OCI-LY1 (cell line): ENCODE measurements around the gene CNNM3.

Experiments
- EZH2 ChIP-seq: fragments of 200-600 bp; sonication (generic), shearing (Covaris generic); IDR thresholded peaks from 2 replicates; pipeline ENCODE4 v1.8.0; 2017; ENCODE audit warnings: borderline replicate concordance, mixed run types, mild to moderate bottlenecking, antibody characterized with exemption, low read length, moderate library complexity, mixed read lengths
- TF ChIP-seq, protein P1 (sequence below): fragments of 200-600 bp; sonication (generic), shearing (Covaris generic); IDR thresholded peaks from 2 replicates; pipeline ENCODE4 v1.5.1; 2017; ENCODE audit warnings: mild to moderate bottlenecking, antibody characterized with exemption, low read length, moderate library complexity, mixed read lengths

GRCh38 chr2:96768083-96768561 lies 47.9 kb upstream of the CNNM3 start:
- TF ChIP-seq, protein P1, sequence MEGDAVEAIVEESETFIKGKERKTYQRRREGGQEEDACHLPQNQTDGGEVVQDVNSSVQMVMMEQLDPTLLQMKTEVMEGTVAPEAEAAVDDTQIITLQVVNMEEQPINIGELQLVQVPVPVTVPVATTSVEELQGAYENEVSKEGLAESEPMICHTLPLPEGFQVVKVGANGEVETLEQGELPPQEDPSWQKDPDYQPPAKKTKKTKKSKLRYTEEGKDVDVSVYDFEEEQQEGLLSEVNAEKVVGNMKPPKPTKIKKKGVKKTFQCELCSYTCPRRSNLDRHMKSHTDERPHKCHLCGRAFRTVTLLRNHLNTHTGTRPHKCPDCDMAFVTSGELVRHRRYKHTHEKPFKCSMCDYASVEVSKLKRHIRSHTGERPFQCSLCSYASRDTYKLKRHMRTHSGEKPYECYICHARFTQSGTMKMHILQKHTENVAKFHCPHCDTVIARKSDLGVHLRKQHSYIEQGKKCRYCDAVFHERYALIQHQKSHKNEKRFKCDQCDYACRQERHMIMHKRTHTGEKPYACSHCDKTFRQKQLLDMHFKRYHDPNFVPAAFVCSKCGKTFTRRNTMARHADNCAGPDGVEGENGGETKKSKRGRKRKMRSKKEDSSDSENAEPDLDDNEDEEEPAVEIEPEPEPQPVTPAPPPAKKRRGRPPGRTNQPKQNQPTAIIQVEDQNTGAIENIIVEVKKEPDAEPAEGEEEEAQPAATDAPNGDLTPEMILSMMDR, result no peak
- no peak for TF ChIP-seq EZH2
